Neural crest cell (in vitro differentiated cells): ENCODE results near the gene MRPS9. TPM values are rescaled to one million over a fixed set of nuclear protein-coding genes. Genes with fewer than 3 reads are reported as not detected.

Source experiments
- DNase-seq: peaks from one replicate; pipeline ENCODE4 v3.0.0; 2021; ENCODE audit warnings: low read depth, mixed read lengths, low spot score
- H3K27ac Mint-ChIP-seq: one replicate; pipeline ENCODE4 v1.8.0; 2021; ENCODE audit warnings: mild to moderate bottlenecking, mixed read lengths; ENCODE audit not compliant: unreplicated experiment
- H3K27me3 Mint-ChIP-seq: 2 replicates; pipeline ENCODE4 v1.8.0; 2021; ENCODE audit warnings: low read depth, mild to moderate bottlenecking, mixed read lengths
- H3K36me3 Mint-ChIP-seq: 2 replicates; pipeline ENCODE4 v1.8.0; 2021; ENCODE audit warnings: low read depth, mild to moderate bottlenecking, mixed read lengths
- H3K4me1 Mint-ChIP-seq: 2 replicates; pipeline ENCODE4 v1.8.0; 2021; ENCODE audit warnings: mixed read lengths
- H3K4me3 Mint-ChIP-seq: one replicate; pipeline ENCODE4 v1.8.0; 2021; ENCODE audit warnings: mild to moderate bottlenecking, mixed read lengths
- H3K9me3 Mint-ChIP-seq: 2 replicates; pipeline ENCODE4 v1.8.0; 2021; ENCODE audit warnings: mixed read lengths
- total RNA-seq: library from RNA; stranded (reverse); gene quantifications from 2 replicates; pipeline ENCODE4 v1.2.1, GENCODE V29; 2021
- TF ChIP-seq, protein P1 (sequence below): fragments of 200-600 bp; sonication (generic); conservative IDR thresholded peaks from 2 replicates; pipeline ENCODE4 v1.5.0; 2021; ENCODE audit warnings: antibody characterized with exemption, mild to moderate bottlenecking

MRPS9 gene
- total RNA-seq, 1 donor from 2014 or later, result 42.5 TPM

DNA sequence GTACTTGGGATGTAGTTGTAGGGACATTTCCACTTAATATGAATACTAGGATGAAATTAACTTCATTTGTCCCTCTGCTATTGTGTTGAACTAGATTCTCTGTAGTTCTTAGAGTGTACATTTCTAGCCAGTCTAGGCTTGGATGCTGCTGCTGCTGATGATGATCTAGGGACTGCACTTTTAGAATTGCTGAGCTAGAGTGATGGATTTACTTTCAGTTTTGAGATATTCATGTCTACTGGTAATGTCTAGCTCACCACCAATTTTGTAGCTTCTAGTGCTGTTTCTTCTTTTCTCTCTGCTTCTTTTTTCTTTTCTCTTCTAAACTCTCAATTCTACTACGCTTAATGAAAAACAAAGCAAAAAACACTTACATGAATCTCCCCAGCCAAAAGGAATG, 49.4 kb downstream of the MRPS9 start:
- Mint-ChIP-seq H3K4me1 (no peaks in the 10 kb centered on the region), H3K36me3 (peaks cover 2% of the 10 kb centered on the region), H3K27me3 (no peaks in the 10 kb centered on the region), H3K4me3 (no peak overlapping the region), H3K27ac (no peak overlapping the region), H3K9me3 (no peaks in the 10 kb centered on the region)
- no peak for DNase-seq
- TF ChIP-seq, protein P1, sequence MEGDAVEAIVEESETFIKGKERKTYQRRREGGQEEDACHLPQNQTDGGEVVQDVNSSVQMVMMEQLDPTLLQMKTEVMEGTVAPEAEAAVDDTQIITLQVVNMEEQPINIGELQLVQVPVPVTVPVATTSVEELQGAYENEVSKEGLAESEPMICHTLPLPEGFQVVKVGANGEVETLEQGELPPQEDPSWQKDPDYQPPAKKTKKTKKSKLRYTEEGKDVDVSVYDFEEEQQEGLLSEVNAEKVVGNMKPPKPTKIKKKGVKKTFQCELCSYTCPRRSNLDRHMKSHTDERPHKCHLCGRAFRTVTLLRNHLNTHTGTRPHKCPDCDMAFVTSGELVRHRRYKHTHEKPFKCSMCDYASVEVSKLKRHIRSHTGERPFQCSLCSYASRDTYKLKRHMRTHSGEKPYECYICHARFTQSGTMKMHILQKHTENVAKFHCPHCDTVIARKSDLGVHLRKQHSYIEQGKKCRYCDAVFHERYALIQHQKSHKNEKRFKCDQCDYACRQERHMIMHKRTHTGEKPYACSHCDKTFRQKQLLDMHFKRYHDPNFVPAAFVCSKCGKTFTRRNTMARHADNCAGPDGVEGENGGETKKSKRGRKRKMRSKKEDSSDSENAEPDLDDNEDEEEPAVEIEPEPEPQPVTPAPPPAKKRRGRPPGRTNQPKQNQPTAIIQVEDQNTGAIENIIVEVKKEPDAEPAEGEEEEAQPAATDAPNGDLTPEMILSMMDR, result no peak

- peaks cover 2% of the 10 kb centered on the region for H3K36me3 Mint-ChIP-seq
- H3K4me1 Mint-ChIP-seq, result no peaks in the 10 kb centered on the region
- TF ChIP-seq, protein P1, result no peak
- DNase-seq, result no peak
- no peaks in the 10 kb centered on the region for H3K9me3 Mint-ChIP-seq
- no peaks in the 10 kb centered on the region for H3K27me3 Mint-ChIP-seq
- no peak overlapping the region for H3K4me3 Mint-ChIP-seq
- no peak overlapping the region for H3K27ac Mint-ChIP-seq
These were observed 52.2 kb downstream of the MRPS9 start for GRCh38 chr2:105090091-105090490.

GRCh38 chr2:105092797-105093196, 54.9 kb downstream of the MRPS9 start:
- Mint-ChIP-seq H3K27me3 (no peaks in the 10 kb centered on the region), H3K4me1 (no peaks in the 10 kb centered on the region), H3K9me3 (no peaks in the 10 kb centered on the region), H3K4me3 (no peak overlapping the region), H3K27ac (no peak overlapping the region), H3K36me3 (peaks cover 2% of the 10 kb centered on the region)
- TF ChIP-seq, protein P1, result no peak
- no peak for DNase-seq

DNA sequence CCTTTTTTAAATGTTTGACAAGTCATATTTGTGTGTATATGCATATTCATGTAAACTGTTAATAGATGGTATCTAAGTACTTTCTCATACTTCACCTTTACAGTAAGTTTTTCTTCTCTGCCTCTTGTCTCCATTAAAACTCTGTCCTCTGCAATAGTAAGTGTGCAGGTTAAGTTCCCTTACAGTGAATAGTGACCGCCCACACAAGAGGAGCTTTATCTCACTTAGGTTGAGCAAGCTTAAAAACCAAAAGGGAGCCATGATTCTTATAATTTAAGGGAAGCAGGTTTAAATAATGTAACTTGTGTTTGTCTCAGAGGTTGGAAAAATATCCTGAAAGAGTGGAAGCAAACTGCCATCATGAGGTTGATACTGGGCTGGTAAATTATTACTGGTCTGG, 61.3 kb downstream of the MRPS9 start:
- H3K27me3 Mint-ChIP-seq, result no peaks in the 10 kb centered on the region
- H3K4me1 Mint-ChIP-seq, result peaks cover 6% of the 10 kb centered on the region
- no peak overlapping the region for H3K4me3 Mint-ChIP-seq
- no peaks in the 10 kb centered on the region for H3K9me3 Mint-ChIP-seq
- H3K27ac Mint-ChIP-seq, result no peak overlapping the region
- no peak for DNase-seq
- TF ChIP-seq, protein P1, result no peak
- peaks cover 12% of the 10 kb centered on the region for H3K36me3 Mint-ChIP-seq

GRCh38 chr2:105100046-105100840, 62.4 kb downstream of the MRPS9 start:
- Mint-ChIP-seq H3K27ac (no peak overlapping the region), H3K36me3 (peaks cover 12% of the 10 kb centered on the region), H3K27me3 (no peaks in the 10 kb centered on the region), H3K4me1 (peaks cover 6% of the 10 kb centered on the region), H3K4me3 (no peak overlapping the region), H3K9me3 (no peaks in the 10 kb centered on the region)
- TF ChIP-seq, protein P1, result no peak
- no peak for DNase-seq
